ENCODE data around the gene CHST7. TPM values are rescaled to one million over a fixed set of nuclear protein-coding genes. Genes with fewer than 3 reads are reported as not detected.

CHST7 gene
- total RNA-seq, 6 experiments from 2014 or later: 4.8 to 7.1 (median 5.7) TPM

- Histone ChIP-seq H3K9me3 (no peaks in the 10 kb centered on the region), H3K4me3 (no peak overlapping the region), H3K27ac (no peak overlapping the region), H3K4me1 (peaks cover 0 to 3% (median 0%) of the 10 kb centered on the region in 4 donors), H3K27me3 (no peaks in the 10 kb centered on the region), H3K36me3 (no peaks in the 10 kb centered on the region)
- no peak for DNase-seq
- no peak for ATAC-seq
- no peak for TF ChIP-seq POLR2A (IDR thresholded peaks at IDR 0.05)
- TF ChIP-seq CTCF (IDR thresholded peaks at IDR 0.05): peak in 1 of 4 donors; percentile 3
- 57% methylated on average over 5 of the region's 5 CpGs for WGBS (ENCODE audit: insufficient coverage, low coverage, low lambda C conversion rate, missing lambda C conversion rate)
- intact Hi-C loops (cut with DNase I): no loop called here
Observed at GRCh38 chrX:46572340-46572936, 1.1 kb upstream of the CHST7 start.

GRCh38 chrX:46573892-46574773 lies 568 bp downstream of the CHST7 start:
- DNase-seq (peak; percentile 46 to 73 (median 51)), ATAC-seq (peak; percentile 16 to 49 (median 29))
- Histone ChIP-seq H3K27me3 (no peaks in the 10 kb centered on the region), H3K36me3 (no peaks in the 10 kb centered on the region), H3K4me3 (peak overlapping the region; percentile 40 to 61 (median 58)), H3K27ac (peak overlapping the region; percentile 18 to 40 (median 35)), H3K4me1 (peaks cover 0 to 3% (median 0%) of the 10 kb centered on the region in 4 donors), H3K9me3 (no peaks in the 10 kb centered on the region)
- intact Hi-C loops (cut with DNase I): no loop called here
- TF ChIP-seq POLR2A (IDR thresholded peaks at IDR 0.05) (no peak), CTCF (IDR thresholded peaks at IDR 0.05) (no peak)
- whole genome bisulfite sequencing (ENCODE audit: insufficient coverage, low coverage, low lambda C conversion rate, missing lambda C conversion rate): 12% methylated on average over 5 of the region's 107 CpGs

GRCh38 chrX:46574774-46575381 lies 1.3 kb downstream of the CHST7 start:
- H3K9me3 ChIP-seq: no peaks in the 10 kb centered on the region
- peak in 1 of 4 donors; percentile 7 for TF ChIP-seq CTCF (IDR thresholded peaks at IDR 0.05)
- TF ChIP-seq POLR2A (IDR thresholded peaks at IDR 0.05): no peak
- ATAC-seq (peak; percentile 27 to 63 (median 52)), DNase-seq (peak; percentile 44 to 60 (median 50))
- WGBS (ENCODE audit: insufficient coverage, low coverage, low lambda C conversion rate, missing lambda C conversion rate): no CpG with 5 or more reads among the region's 90 CpGs
- H3K27me3 ChIP-seq: no peaks in the 10 kb centered on the region
- peaks cover 0 to 3% (median 0%) of the 10 kb centered on the region in 4 donors for H3K4me1 ChIP-seq
- H3K27ac ChIP-seq: no peak overlapping the region
- intact Hi-C loops (cut with DNase I): no loop called here
- peak overlapping the region; percentile 40 to 61 (median 58) for H3K4me3 ChIP-seq
- no peaks in the 10 kb centered on the region for H3K36me3 ChIP-seq

- peaks cover 0 to 3% (median 0%) of the 10 kb centered on the region in 4 donors for H3K4me1 ChIP-seq
- no peaks in the 10 kb centered on the region for H3K9me3 ChIP-seq
- peak overlapping the region; percentile 40 to 61 (median 58) for H3K4me3 ChIP-seq
- WGBS (ENCODE audit: insufficient coverage, low coverage, low lambda C conversion rate, missing lambda C conversion rate): 48% methylated on average over 6 of the region's 6 CpGs
- DNase-seq (no peak), ATAC-seq (no peak)
- H3K36me3 ChIP-seq: no peaks in the 10 kb centered on the region
- intact Hi-C loops (cut with DNase I): no loop called here
- TF ChIP-seq POLR2A (IDR thresholded peaks at IDR 0.05): no peak
- TF ChIP-seq CTCF (IDR thresholded peaks at IDR 0.05): no peak
- H3K27me3 ChIP-seq: no peaks in the 10 kb centered on the region
- no peak overlapping the region for H3K27ac ChIP-seq
Observed at GRCh38 chrX:46575586-46575985, 2.0 kb downstream of the CHST7 start.
